K562 (cell line): ENCODE results near the gene EFR3B. TPM values are rescaled to one million over a fixed set of nuclear protein-coding genes. Genes with fewer than 3 reads are reported as not detected.

Experiments used
- CREB5 ChIP-seq: fragments of 250-450 bp; sonication (Bioruptor Pico); IDR thresholded peaks from 2 replicates; pipeline ENCODE4 v1.5.0; 2020; ENCODE audit warnings: mild to moderate bottlenecking
- HNRNPK ChIP-seq: fragments of 200-400 bp; formaldehyde crosslinking; IDR thresholded peaks from one replicate; pipeline ENCODE4 v1.6.1; 2018; ENCODE audit warnings: mild to moderate bottlenecking, low read depth, low read length; ENCODE audit not compliant: poor library complexity, severe bottlenecking
- TRIM28 ChIP-seq: fragments of 450-650 bp; IDR thresholded peaks from 2 replicates; pipeline ENCODE4 v1.6.1; 2017
- ZBTB11 ChIP-seq, 3 experiments: fragments of 200-800 bp in 1 of 3; fragments of 250-450 bp in 1 of 3; fragments of 450-650 bp in 1 of 3; sonication (Bioruptor Pico) in 1 of 3; sonication (Bioruptor generic) in 1 of 3; formaldehyde crosslinking in 1 of 3; IDR thresholded peaks; 2 replicates each; pipeline versions ENCODE4 v1.6.1 to v1.8.0; 2016 to 2022; ENCODE audit warnings: mild to moderate bottlenecking in 2 of 3, missing genetic modification characterization in 2 of 3, missing compliant biosample characterization in 1 of 3, moderate library complexity in 1 of 3
- polyA plus RNA-seq, 8 experiments: library from polyadenylated mRNA; depleted of rRNA in 4 of 8; stranded (reverse) in 5 of 8; unstranded in 3 of 8; fragments of >200 nt; fragmentation: Nextera tagmentation in 2 of 8; fragmentation: Illumina TruSeq in 1 of 8; extraction: Ambion mirVana in 2 of 8; extraction: Trizol in 1 of 8; gene quantifications; 2 replicates each; pipeline versions ENCODE4 v1.2.1 to v1.2.3, GENCODE V29; 2011 to 2014; ENCODE audit warnings: inconsistent platforms in 1 of 8, missing spikeins in 1 of 8
- total RNA-seq, 7 experiments: library from RNA; depleted of rRNA in 6 of 7; stranded (reverse); fragments of >200 nt in 6 of 7; fragmentation: Illumina TruSeq in 2 of 7; extraction: Trizol in 2 of 7; gene quantifications; 2 replicates each; pipeline versions ENCODE4 v1.2.1 to v1.2.3, GENCODE V29; 2011 to 2021; ENCODE audit warnings: low replicate concordance in 1 of 7

The EFR3B gene
- total and polyA plus RNA-seq, 9 of the 15 experiments (the other 6 are each of a cell fraction or from before 2014, with no cell fraction given), result not detected

GRCh38 chr2:25197336-25198208, 155.7 kb downstream of the EFR3B start (continued):
- TF ChIP-seq ZBTB11 (CRISPR knock-in tag; IDR thresholded peaks at IDR 0.05) (no peak), TRIM28 (no peak), CREB5 (CRISPR knock-in tag) (no peak), HNRNPK (no peak)
